SK-N-SH treated with all-trans-retinoic acid at 6 μM for 48 hours (cell line): Measurements from ENCODE around the gene PIGU.

Experiments used
- ATAC-seq: fragments of 200-7000 bp; cut with Tn5 transposase; 3 replicates; pipeline ENCODE4 v1.9.1; 2020; ENCODE audit warnings: mild to moderate bottlenecking, moderate library complexity
- ARNTL ChIP-seq: fragments of 450-650 bp; formaldehyde crosslinking; IDR thresholded peaks from 2 replicates; pipeline ENCODE4 v1.5.0; 2020; ENCODE audit warnings: low read depth, mild to moderate bottlenecking, moderate library complexity, borderline replicate concordance
- BACH2 ChIP-seq: fragments of 250-450 bp; sonication (Bioruptor Pico); IDR thresholded peaks from 2 replicates; pipeline ENCODE4 v1.9.0; 2021; ENCODE audit warnings: mild to moderate bottlenecking, borderline replicate concordance
- CSDC2 ChIP-seq: fragments of 250-450 bp; sonication (Bioruptor Pico); IDR thresholded peaks from 2 replicates; pipeline ENCODE4 v1.5.0; 2020; ENCODE audit warnings: mild to moderate bottlenecking, moderate library complexity
- ESRRG ChIP-seq: fragments of 250-450 bp; sonication (Bioruptor Pico); IDR thresholded peaks from 2 replicates; pipeline ENCODE4 v1.6.1; 2021; ENCODE audit warnings: mild to moderate bottlenecking
- GLIS3 ChIP-seq: fragments of 250-450 bp; sonication (Bioruptor Pico); IDR thresholded peaks from 2 replicates; pipeline ENCODE4 v1.5.0; 2020; ENCODE audit warnings: mild to moderate bottlenecking, moderate library complexity
- ISL1 ChIP-seq: fragments of 250-450 bp; sonication (Bioruptor Pico); IDR thresholded peaks from 2 replicates; pipeline ENCODE4 v2.1.2; 2022; ENCODE audit warnings: mild to moderate bottlenecking, moderate library complexity
- OSR1 ChIP-seq: fragments of 250-450 bp; sonication (Bioruptor Pico); IDR thresholded peaks from 2 replicates; pipeline ENCODE4 v1.8.0; 2022; ENCODE audit warnings: moderate library complexity, mild to moderate bottlenecking, inconsistent platforms
- SNAI2 ChIP-seq: fragments of 250-450 bp; sonication (Bioruptor Pico); IDR thresholded peaks from 2 replicates; pipeline ENCODE4 v1.5.0; 2020; ENCODE audit warnings: mild to moderate bottlenecking, moderate library complexity
- ZC3H10 ChIP-seq: fragments of 250-450 bp; sonication (Bioruptor Pico); IDR thresholded peaks from 2 replicates; pipeline ENCODE4 v1.5.1; 2021; ENCODE audit warnings: mild to moderate bottlenecking, moderate library complexity
- ZFP3 ChIP-seq: fragments of 250-450 bp; sonication (Bioruptor Pico); IDR thresholded peaks from 2 replicates; pipeline ENCODE4 v1.5.0; 2020; ENCODE audit warnings: mild to moderate bottlenecking, moderate library complexity
- ZFP30 ChIP-seq: fragments of 450-650 bp; formaldehyde crosslinking; IDR thresholded peaks from 2 replicates; pipeline ENCODE4 v1.5.0; 2022; ENCODE audit warnings: mild to moderate bottlenecking, moderate library complexity
- ZNF565 ChIP-seq: fragments of 450-650 bp; formaldehyde crosslinking; conservative IDR thresholded peaks from 2 replicates; pipeline ENCODE4 v1.5.0; 2020; ENCODE audit warnings: low read depth, mild to moderate bottlenecking, moderate library complexity
- ZNF70 ChIP-seq: fragments of 450-650 bp; formaldehyde crosslinking; IDR thresholded peaks from 2 replicates; pipeline ENCODE4 v1.5.0; 2020; ENCODE audit warnings: mild to moderate bottlenecking, moderate library complexity
- ZNF8 ChIP-seq: fragments of 450-650 bp; formaldehyde crosslinking; IDR thresholded peaks from 2 replicates; pipeline ENCODE4 v1.5.0; 2020; ENCODE audit warnings: mild to moderate bottlenecking, moderate library complexity
- TF ChIP-seq, protein P1 (sequence below): fragments of 250-450 bp; sonication (Bioruptor Pico); IDR thresholded peaks from 2 replicates; pipeline ENCODE4 v1.5.1; 2021; ENCODE audit warnings: mild to moderate bottlenecking, moderate library complexity
- TF ChIP-seq, protein P2 (sequence below): fragments of 250-450 bp; sonication (Bioruptor Pico); IDR thresholded peaks from 2 replicates; pipeline ENCODE4 v1.8.0; 2020; ENCODE audit warnings: mild to moderate bottlenecking, moderate library complexity, borderline replicate concordance
- TF ChIP-seq, protein P3 (sequence below): fragments of 250-450 bp; sonication (Bioruptor Pico); IDR thresholded peaks from 2 replicates; pipeline ENCODE4 v1.5.0; 2020; ENCODE audit warnings: mild to moderate bottlenecking, moderate library complexity
- TF ChIP-seq, protein P4 (sequence below): fragments of 250-450 bp; sonication (Bioruptor Pico); IDR thresholded peaks from 2 replicates; pipeline ENCODE4 v1.5.1; 2020; ENCODE audit warnings: low read depth, mild to moderate bottlenecking, moderate library complexity

The PIGU gene

DNA sequence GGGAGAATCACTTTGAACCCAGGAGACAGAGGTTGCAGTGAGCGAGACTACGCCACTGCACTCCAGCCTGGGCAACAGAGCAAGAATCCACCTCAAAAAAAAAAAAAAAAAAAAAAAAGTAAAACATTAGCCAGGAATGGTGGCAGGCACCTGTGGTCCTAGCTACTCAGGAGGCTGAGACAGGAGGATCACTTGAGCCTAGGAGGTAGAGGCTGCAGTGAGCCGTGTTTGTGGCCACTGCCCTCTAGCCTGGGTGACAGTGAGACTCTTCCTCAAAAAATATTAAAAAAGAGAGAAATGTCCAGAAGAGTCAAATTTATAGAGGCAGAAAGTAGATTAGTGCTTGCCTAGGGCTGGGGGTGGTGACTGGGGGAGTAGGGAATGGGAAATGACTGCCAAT, 6.8 kb upstream of the PIGU start:
- TF ChIP-seq ZNF8 (CRISPR knock-in tag) (no peak), ZFP30 (CRISPR knock-in tag) (no peak), ZFP3 (CRISPR knock-in tag) (no peak), OSR1 (CRISPR knock-in tag) (no peak), ZC3H10 (no peak), ESRRG (CRISPR knock-in tag) (no peak), BACH2 (CRISPR knock-in tag) (no peak), CSDC2 (CRISPR knock-in tag) (no peak)
- TF ChIP-seq, protein P1, sequence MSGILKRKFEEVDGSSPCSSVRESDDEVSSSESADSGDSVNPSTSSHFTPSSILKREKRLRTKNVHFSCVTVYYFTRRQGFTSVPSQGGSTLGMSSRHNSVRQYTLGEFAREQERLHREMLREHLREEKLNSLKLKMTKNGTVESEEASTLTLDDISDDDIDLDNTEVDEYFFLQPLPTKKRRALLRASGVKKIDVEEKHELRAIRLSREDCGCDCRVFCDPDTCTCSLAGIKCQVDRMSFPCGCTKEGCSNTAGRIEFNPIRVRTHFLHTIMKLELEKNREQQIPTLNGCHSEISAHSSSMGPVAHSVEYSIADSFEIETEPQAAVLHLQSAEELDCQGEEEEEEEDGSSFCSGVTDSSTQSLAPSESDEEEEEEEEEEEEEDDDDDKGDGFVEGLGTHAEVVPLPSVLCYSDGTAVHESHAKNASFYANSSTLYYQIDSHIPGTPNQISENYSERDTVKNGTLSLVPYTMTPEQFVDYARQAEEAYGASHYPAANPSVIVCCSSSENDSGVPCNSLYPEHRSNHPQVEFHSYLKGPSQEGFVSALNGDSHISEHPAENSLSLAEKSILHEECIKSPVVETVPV (CRISPR knock-in tag): no peak
- TF ChIP-seq, protein P2, sequence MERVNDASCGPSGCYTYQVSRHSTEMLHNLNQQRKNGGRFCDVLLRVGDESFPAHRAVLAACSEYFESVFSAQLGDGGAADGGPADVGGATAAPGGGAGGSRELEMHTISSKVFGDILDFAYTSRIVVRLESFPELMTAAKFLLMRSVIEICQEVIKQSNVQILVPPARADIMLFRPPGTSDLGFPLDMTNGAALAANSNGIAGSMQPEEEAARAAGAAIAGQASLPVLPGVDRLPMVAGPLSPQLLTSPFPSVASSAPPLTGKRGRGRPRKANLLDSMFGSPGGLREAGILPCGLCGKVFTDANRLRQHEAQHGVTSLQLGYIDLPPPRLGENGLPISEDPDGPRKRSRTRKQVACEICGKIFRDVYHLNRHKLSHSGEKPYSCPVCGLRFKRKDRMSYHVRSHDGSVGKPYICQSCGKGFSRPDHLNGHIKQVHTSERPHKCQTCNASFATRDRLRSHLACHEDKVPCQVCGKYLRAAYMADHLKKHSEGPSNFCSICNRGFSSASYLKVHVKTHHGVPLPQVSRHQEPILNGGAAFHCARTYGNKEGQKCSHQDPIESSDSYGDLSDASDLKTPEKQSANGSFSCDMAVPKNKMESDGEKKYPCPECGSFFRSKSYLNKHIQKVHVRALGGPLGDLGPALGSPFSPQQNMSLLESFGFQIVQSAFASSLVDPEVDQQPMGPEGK (CRISPR knock-in tag): no peak
- ATAC-seq: no peak

DNA sequence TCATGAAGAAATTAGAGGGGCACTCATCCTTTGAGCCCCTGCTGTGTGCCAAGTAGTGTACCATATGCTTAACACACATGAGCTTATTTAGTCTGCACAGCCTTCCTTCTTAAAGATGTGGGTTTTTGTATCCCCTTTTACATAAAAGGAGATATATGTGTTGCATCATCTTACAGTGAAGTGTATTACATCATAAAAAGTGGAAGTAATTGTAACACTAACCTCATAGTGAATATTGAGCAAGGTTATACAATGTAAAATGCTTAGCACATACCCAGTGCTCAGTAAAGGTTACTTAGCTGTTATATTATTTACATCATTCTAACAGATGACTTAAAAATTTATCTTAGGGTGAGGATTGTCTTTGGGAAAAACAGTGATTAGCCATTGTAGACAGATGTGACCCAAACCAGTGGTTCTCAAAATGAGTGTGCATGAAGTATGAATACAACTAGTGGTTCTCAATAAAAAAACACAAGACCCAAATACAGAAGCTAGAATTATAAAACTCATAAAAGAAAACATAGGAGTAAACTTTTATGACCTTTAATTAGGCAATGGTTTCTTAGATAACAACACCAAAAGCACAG, 3.8 kb upstream of the PIGU start:
- no peak for ATAC-seq

DNA sequence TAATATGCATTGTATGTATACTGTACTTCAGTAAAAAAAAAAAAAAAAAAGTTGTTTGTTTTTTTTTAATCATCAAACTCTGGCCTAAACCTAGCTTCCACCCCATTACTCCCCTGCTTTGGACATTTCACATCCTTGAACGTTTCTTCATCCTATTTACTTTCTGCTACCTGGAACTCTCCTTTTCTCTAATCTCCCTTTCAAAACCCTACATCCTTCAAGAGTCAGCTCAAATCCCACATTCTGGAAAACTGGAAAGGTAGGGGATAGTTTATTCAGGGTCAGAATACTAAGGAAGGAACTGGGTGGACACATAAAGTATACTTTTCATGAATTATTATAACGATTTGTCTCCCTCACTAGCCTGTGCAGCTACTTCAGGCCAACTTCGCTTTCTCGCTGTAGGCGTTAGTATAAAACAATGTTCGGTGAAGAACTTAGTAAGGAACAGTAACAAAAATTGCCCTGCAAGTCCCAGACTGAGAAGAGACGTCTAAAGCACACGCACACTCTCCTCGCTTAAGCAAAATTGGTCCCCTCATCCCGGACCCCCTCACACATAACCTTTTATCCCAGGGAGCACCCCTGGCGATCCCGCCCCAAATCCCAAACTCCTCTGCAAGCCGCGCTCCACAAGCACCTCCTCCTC, 775 bp downstream of the PIGU start:
- ATAC-seq: peak; percentile 17
- TF ChIP-seq ZNF8 (CRISPR knock-in tag) (no peak), ZFP3 (CRISPR knock-in tag) (peak; percentile 88)

More for the DNA sequence above, 3.8 kb upstream of the PIGU start:
- TF ChIP-seq ZC3H10: no peak
- TF ChIP-seq, protein P3, sequence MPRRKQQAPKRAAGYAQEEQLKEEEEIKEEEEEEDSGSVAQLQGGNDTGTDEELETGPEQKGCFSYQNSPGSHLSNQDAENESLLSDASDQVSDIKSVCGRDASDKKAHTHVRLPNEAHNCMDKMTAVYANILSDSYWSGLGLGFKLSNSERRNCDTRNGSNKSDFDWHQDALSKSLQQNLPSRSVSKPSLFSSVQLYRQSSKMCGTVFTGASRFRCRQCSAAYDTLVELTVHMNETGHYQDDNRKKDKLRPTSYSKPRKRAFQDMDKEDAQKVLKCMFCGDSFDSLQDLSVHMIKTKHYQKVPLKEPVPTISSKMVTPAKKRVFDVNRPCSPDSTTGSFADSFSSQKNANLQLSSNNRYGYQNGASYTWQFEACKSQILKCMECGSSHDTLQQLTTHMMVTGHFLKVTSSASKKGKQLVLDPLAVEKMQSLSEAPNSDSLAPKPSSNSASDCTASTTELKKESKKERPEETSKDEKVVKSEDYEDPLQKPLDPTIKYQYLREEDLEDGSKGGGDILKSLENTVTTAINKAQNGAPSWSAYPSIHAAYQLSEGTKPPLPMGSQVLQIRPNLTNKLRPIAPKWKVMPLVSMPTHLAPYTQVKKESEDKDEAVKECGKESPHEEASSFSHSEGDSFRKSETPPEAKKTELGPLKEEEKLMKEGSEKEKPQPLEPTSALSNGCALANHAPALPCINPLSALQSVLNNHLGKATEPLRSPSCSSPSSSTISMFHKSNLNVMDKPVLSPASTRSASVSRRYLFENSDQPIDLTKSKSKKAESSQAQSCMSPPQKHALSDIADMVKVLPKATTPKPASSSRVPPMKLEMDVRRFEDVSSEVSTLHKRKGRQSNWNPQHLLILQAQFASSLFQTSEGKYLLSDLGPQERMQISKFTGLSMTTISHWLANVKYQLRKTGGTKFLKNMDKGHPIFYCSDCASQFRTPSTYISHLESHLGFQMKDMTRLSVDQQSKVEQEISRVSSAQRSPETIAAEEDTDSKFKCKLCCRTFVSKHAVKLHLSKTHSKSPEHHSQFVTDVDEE (CRISPR knock-in tag): no peak
- TF ChIP-seq GLIS3 (CRISPR knock-in tag): no peak
- TF ChIP-seq SNAI2: no peak
- TF ChIP-seq OSR1 (CRISPR knock-in tag): no peak
- no peak for TF ChIP-seq ARNTL (CRISPR knock-in tag)
- TF ChIP-seq, protein P4, sequence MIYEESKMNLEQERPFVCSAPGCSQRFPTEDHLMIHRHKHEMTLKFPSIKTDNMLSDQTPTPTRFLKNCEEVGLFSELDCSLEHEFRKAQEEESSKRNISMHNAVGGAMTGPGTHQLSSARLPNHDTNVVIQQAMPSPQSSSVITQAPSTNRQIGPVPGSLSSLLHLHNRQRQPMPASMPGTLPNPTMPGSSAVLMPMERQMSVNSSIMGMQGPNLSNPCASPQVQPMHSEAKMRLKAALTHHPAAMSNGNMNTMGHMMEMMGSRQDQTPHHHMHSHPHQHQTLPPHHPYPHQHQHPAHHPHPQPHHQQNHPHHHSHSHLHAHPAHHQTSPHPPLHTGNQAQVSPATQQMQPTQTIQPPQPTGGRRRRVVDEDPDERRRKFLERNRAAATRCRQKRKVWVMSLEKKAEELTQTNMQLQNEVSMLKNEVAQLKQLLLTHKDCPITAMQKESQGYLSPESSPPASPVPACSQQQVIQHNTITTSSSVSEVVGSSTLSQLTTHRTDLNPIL (CRISPR knock-in tag): no peak
- TF ChIP-seq, protein P1 (CRISPR knock-in tag): no peak
- no peak for TF ChIP-seq ZFP3 (CRISPR knock-in tag)
- TF ChIP-seq ZNF8 (CRISPR knock-in tag): no peak
- TF ChIP-seq ZNF565 (CRISPR knock-in tag): no peak

DNA sequence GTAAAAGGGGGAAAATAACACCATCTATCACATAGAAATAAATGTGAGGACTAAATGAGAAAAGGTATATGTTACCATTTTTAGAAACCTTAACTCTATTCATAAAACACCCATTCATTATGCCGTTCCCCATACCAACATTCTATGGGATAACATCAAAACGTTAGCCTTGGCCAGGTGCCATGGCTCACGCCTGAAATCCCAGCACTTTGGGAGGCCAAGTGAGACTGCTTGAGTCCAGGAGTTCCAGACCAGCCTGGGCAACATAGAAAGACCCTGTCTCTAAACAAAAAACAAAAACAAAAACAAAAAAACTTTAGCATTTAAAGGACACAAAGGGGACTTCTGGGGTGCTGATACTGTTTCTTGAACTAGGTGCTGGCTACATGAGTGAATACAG, 1.3 kb downstream of the PIGU start:
- ATAC-seq: no peak
- TF ChIP-seq ZNF70 (no peak), BACH2 (CRISPR knock-in tag) (no peak), ISL1 (CRISPR knock-in tag) (no peak), ZFP3 (CRISPR knock-in tag) (no peak), ZNF565 (CRISPR knock-in tag) (no peak)
- TF ChIP-seq, protein P1 (CRISPR knock-in tag): no peak
- TF ChIP-seq, all 23 proteins: peak for 0
